ENCODE data around the gene DRC3. TPM values are rescaled to one million over a fixed set of nuclear protein-coding genes. Genes with fewer than 3 reads are reported as not detected.

DRC3 gene
- total RNA-seq, 4 donors from 2014 or later = 0.71 to 4.2 (median 1.4) TPM

- Histone ChIP-seq H3K36me3 (no peaks in the 10 kb centered on the region), H3K27ac (replicated peaks in 1 of 4) (no peak overlapping the region), H3K27me3 (no peaks in the 10 kb centered on the region), H3K4me1 (peaks cover 28 to 74% (median 51%) of the 10 kb centered on the region in 4 donors), H3K4me3 (no peak overlapping the region), H3K9me3 (no peaks in the 10 kb centered on the region)
- TF ChIP-seq POLR2AphosphoS5 (IDR thresholded peaks at IDR 0.05) = no peak
- no peak for TF ChIP-seq CTCF (IDR thresholded peaks at IDR 0.05)
- no peak for TF ChIP-seq POLR2A (IDR thresholded peaks at IDR 0.05; ENCODE audit: low read depth)
- WGBS = 67% methylated on average over 3 of the region's 3 CpGs
- no peak for DNase-seq (ENCODE audit: extremely low spot score)
- intact Hi-C loops (cut with DNase I) = no loop called here
Measured at GRCh38 chr17:17946093-17946492, 26.6 kb upstream of the DRC3 start.

GRCh38 chr17:17947309-17947708 is 25.4 kb upstream of the DRC3 start:
- 76% methylated on average over 5 of the region's 5 CpGs for WGBS
- intact Hi-C loops (cut with DNase I) = no loop called here
- Histone ChIP-seq H3K9me3 (no peaks in the 10 kb centered on the region), H3K4me3 (no peak overlapping the region), H3K36me3 (no peaks in the 10 kb centered on the region), H3K27ac (replicated peaks in 1 of 4) (no peak overlapping the region), H3K4me1 (peaks cover 25 to 73% (median 45%) of the 10 kb centered on the region in 4 donors), H3K27me3 (no peaks in the 10 kb centered on the region)
- no peak for DNase-seq (ENCODE audit: extremely low spot score)
- TF ChIP-seq POLR2A (IDR thresholded peaks at IDR 0.05; ENCODE audit: low read depth) (no peak), EP300 (IDR thresholded peaks at IDR 0.05) (no peak), POLR2AphosphoS5 (IDR thresholded peaks at IDR 0.05) (no peak), CTCF (IDR thresholded peaks at IDR 0.05) (no peak)

GRCh38 chr17:17947966-17948365 is 24.7 kb upstream of the DRC3 start:
- intact Hi-C loops (cut with DNase I) = no loop called here
- WGBS = 89% methylated on average over 1 of the region's 1 CpG

GRCh38 chr17:17950347-17950746 is 22.3 kb upstream of the DRC3 start:
- H3K9me3 ChIP-seq = no peaks in the 10 kb centered on the region
- over 99% methylated on average over 7 of the region's 7 CpGs for WGBS
- peaks cover 3 to 43% (median 19%) of the 10 kb centered on the region in 4 donors for H3K4me1 ChIP-seq
- no peak for DNase-seq (ENCODE audit: extremely low spot score)
- no peak overlapping the region for H3K27ac ChIP-seq (replicated peaks in 1 of 4)
- intact Hi-C loops (cut with DNase I) = no loop called here
- H3K36me3 ChIP-seq = peaks cover 0 to 10% (median under 1%) of the 10 kb centered on the region in 4 donors
- TF ChIP-seq POLR2AphosphoS5 (IDR thresholded peaks at IDR 0.05) = no peak
- no peak for TF ChIP-seq EP300 (IDR thresholded peaks at IDR 0.05)
- no peak for TF ChIP-seq POLR2A (IDR thresholded peaks at IDR 0.05; ENCODE audit: low read depth)
- TF ChIP-seq CTCF (IDR thresholded peaks at IDR 0.05) = no peak
- H3K27me3 ChIP-seq = no peaks in the 10 kb centered on the region
- no peak overlapping the region for H3K4me3 ChIP-seq

More at GRCh38 chr17:17947966-17948365, 24.7 kb upstream of the DRC3 start:
- Histone ChIP-seq H3K27me3 (no peaks in the 10 kb centered on the region), H3K27ac (replicated peaks in 1 of 4) (no peak overlapping the region), H3K4me1 (peaks cover 20 to 67% (median 38%) of the 10 kb centered on the region in 4 donors), H3K4me3 (no peak overlapping the region), H3K36me3 (no peaks in the 10 kb centered on the region), H3K9me3 (no peaks in the 10 kb centered on the region)
- no peak for DNase-seq (ENCODE audit: extremely low spot score)
- TF ChIP-seq POLR2A (IDR thresholded peaks at IDR 0.05; ENCODE audit: low read depth) (no peak), EP300 (IDR thresholded peaks at IDR 0.05) (no peak), POLR2AphosphoS5 (IDR thresholded peaks at IDR 0.05) (no peak), CTCF (IDR thresholded peaks at IDR 0.05) (no peak)

- H3K9me3 ChIP-seq = no peaks in the 10 kb centered on the region
Measured at GRCh38 chr17:17950806-17951205, 21.9 kb upstream of the DRC3 start.

More at GRCh38 chr17:17950806-17951205, 21.9 kb upstream of the DRC3 start:
- WGBS = 100% methylated on average over 1 of the region's 1 CpG
- no peak overlapping the region for H3K4me3 ChIP-seq
- intact Hi-C loops (cut with DNase I) = no loop called here
- peaks cover 0 to 13% (median 3%) of the 10 kb centered on the region in 4 donors for H3K36me3 ChIP-seq
- no peak for DNase-seq (ENCODE audit: extremely low spot score)
- peaks cover 0 to 43% (median 18%) of the 10 kb centered on the region in 4 donors for H3K4me1 ChIP-seq
- TF ChIP-seq POLR2AphosphoS5 (IDR thresholded peaks at IDR 0.05) = no peak
- TF ChIP-seq EP300 (IDR thresholded peaks at IDR 0.05) = no peak
- no peak for TF ChIP-seq CTCF (IDR thresholded peaks at IDR 0.05)
- TF ChIP-seq POLR2A (IDR thresholded peaks at IDR 0.05; ENCODE audit: low read depth) = no peak
- no peak overlapping the region for H3K27ac ChIP-seq (replicated peaks in 1 of 4)
- H3K27me3 ChIP-seq = no peaks in the 10 kb centered on the region

All from esophagus muscularis mucosa (tissue), 4 donors.